Measurements from ENCODE around the gene MAP3K9.
"Not testable (repeated sequence)": the region's sequence is repeated elsewhere in the genome, so short reads cannot be mapped to it uniquely, and the experiment has no call there.

The MAP3K9 gene

GRCh38 chr14:70724110-70724509, 85.2 kb downstream of the MAP3K9 start:
- no peak for DNase-seq (ENCODE audit: low read depth)

GRCh38 chr14:70723276-70723675, 86.0 kb downstream of the MAP3K9 start:
- DNase-seq (ENCODE audit: low read depth), result no peak

GRCh38 chr14:70722418-70722817, 86.9 kb downstream of the MAP3K9 start:
- DNase-seq (ENCODE audit: low read depth), result no peak

- no peak for DNase-seq (ENCODE audit: low read depth)
Measured at GRCh38 chr14:70721542-70721941, 87.8 kb downstream of the MAP3K9 start.

- no peak for DNase-seq (ENCODE audit: low read depth)
Measured at GRCh38 chr14:70718383-70719118, 90.8 kb downstream of the MAP3K9 start.

- no peak for DNase-seq (ENCODE audit: low read depth)
Measured at GRCh38 chr14:70716958-70717357, 92.4 kb downstream of the MAP3K9 start.

GRCh38 chr14:70716483-70716882, 92.8 kb downstream of the MAP3K9 start:
- no peak for DNase-seq (ENCODE audit: low read depth)

GRCh38 chr14:70714055-70714550, 95.2 kb downstream of the MAP3K9 start:
- DNase-seq (ENCODE audit: low read depth), result no peak

- DNase-seq (ENCODE audit: low read depth), result no peak
Measured at GRCh38 chr14:70713511-70713916, 95.8 kb downstream of the MAP3K9 start.

- no peak for DNase-seq (ENCODE audit: low read depth)
Measured at GRCh38 chr14:70713096-70713495, 96.2 kb downstream of the MAP3K9 start.

- DNase-seq (ENCODE audit: low read depth), result no peak
Measured at GRCh38 chr14:70711451-70711850, 97.9 kb downstream of the MAP3K9 start.

GRCh38 chr14:70709726-70710382, 99.5 kb downstream of the MAP3K9 start:
- no peak for DNase-seq (ENCODE audit: low read depth)

- DNase-seq (ENCODE audit: low read depth), result no peak
Measured at GRCh38 chr14:70708717-70709570, 100.4 kb downstream of the MAP3K9 start.

GRCh38 chr14:70707138-70708038, 101.9 kb downstream of the MAP3K9 start:
- no peak for DNase-seq (ENCODE audit: low read depth)

- DNase-seq (ENCODE audit: low read depth), result no peak
Measured at GRCh38 chr14:70706177-70706576, 103.1 kb downstream of the MAP3K9 start.

GRCh38 chr14:70704960-70705359, 104.4 kb downstream of the MAP3K9 start:
- DNase-seq (ENCODE audit: low read depth), result no peak

- DNase-seq (ENCODE audit: low read depth), result not testable (repeated sequence)
Measured at GRCh38 chr14:70703621-70704168, 105.6 kb downstream of the MAP3K9 start.

- DNase-seq (ENCODE audit: low read depth), result no peak
Measured at GRCh38 chr14:70702161-70702560, 107.2 kb downstream of the MAP3K9 start.

GRCh38 chr14:70701610-70702009, 107.7 kb downstream of the MAP3K9 start:
- DNase-seq (ENCODE audit: low read depth), result no peak

GRCh38 chr14:70700955-70701585, 108.2 kb downstream of the MAP3K9 start:
- DNase-seq (ENCODE audit: low read depth), result no peak

GRCh38 chr14:70699646-70700045, 109.7 kb downstream of the MAP3K9 start:
- DNase-seq (ENCODE audit: low read depth), result no peak
